HG03571 (cell line): ENCODE data around the gene SLCO3A1.

Experiments
- ATAC-seq: cut with Tn5 transposase; IDR thresholded peaks from one replicate; pipeline ENCODE4 v1.9.1; 2021; ENCODE audit not compliant: unreplicated experiment

The SLCO3A1 gene

GRCh38 chr15:91853511-91853947 is at the start of gene SLCO3A1:
Gene SLCO3A1 (plus strand): TSS chr15:91853708.
- peak; percentile 4 for ATAC-seq

GRCh38 chr15:91807122-91807521 is 46.4 kb upstream of the SLCO3A1 start:
- ATAC-seq, result no peak

DNA sequence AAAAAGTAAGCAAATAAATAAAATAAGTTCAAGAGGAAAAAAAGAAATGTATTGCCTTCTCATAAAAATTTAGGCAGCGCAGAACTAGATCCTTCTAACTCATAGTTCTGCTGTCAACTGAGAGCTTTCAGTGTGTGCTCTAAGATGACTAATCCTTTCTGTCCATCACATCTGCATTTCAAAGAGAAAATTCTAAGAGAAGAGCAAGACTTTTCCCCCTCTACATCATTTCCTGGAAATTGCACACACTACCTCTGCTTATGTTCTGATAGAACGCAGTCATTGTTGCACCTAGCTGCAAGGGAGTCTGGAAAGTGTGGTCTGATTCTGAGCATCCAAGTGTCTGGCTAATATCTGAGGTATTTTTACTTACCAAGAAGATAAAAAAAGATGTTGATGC is 39.6 kb upstream of the SLCO3A1 start:
- no peak for ATAC-seq

GRCh38 chr15:91816942-91817341 is 36.6 kb upstream of the SLCO3A1 start:
- no peak for ATAC-seq

DNA sequence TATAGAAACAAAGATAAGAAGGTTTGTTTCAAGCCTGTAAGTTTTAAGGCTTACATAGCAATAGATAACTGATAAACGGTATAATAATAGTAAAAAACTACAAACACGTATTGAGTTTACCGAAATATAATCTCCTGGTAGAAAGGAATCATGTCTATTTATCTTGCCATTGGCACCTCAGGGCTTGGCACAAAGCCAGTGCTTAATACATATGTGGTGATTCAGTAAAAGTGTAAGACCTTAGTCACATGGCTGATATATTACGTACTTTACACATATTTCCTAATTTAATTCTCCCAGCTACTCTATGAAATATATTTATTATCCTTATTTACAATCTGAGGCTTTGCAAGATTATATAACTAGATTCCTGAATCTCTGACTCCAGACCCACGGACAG is 32.0 kb upstream of the SLCO3A1 start:
- no peak for ATAC-seq

GRCh38 chr15:91824256-91824655 is 29.3 kb upstream of the SLCO3A1 start:
- no peak for ATAC-seq

GRCh38 chr15:91826443-91826842 is 27.1 kb upstream of the SLCO3A1 start:
- no peak for ATAC-seq

GRCh38 chr15:91833056-91833455 is 20.5 kb upstream of the SLCO3A1 start:
- ATAC-seq, result no peak

DNA sequence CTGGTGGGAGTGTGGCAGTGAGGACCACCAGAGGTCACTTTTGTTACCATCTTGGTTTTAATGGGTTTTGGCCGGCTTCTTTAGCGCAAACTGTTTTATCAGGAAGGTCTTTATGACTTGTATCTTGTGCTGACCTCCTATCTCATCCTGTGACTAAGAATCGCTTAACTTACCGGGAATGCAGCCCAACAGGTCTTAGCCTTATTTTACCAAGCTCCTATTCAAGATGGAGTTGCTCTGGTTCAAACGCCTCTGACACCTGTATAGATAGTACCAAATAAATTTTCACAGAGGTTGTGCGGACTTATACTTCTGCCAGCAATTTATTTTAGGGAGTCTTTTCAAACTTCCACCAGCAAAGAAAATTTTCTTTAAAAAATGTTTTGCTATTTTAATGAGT is 13.6 kb upstream of the SLCO3A1 start:
- no peak for ATAC-seq

DNA sequence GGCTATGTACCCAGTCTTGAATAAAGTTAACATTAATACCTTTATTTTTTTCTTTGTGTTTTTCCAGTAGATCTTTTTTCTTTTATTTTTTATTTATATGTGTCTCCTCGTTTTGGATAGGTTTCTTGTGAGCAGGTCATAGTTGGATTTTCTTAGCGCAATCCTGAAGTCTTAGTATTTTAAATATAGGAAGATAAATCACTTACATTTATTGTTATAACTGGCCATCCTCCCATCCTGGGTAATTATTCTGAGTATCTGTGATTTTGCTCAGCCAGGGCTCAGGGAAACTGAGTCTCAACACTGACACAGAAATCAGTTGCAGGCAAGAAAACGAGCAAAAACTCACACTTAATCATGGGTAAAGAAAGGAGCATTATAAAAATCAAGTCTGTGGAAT is 11.6 kb upstream of the SLCO3A1 start:
- ATAC-seq, result no peak

GRCh38 chr15:91844341-91844740 is 9.2 kb upstream of the SLCO3A1 start:
- ATAC-seq, result no peak

GRCh38 chr15:91844928-91845327 is 8.6 kb upstream of the SLCO3A1 start:
- no peak for ATAC-seq

- ATAC-seq, result no peak
Observed at GRCh38 chr15:91845720-91846119, 7.8 kb upstream of the SLCO3A1 start.

DNA sequence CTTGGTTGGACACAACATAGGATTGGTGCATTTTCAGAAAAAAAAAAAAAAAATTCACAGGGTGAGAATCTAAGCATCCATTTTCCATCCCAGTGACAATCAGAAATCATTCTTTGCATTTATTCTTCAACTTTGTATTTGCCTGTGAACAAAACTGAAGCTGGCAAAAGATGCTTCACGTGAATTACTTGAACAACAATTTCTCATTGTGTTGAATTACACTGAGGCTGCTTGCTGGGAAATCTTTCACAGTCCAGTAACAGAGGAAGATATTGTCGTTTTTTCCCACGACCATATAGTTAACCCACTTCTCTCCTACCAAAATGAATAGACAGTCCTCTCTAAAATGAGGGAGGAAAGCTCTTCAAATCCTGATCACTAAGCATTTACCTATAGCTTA is 4.3 kb upstream of the SLCO3A1 start:
- no peak for ATAC-seq

- ATAC-seq, result no peak
Observed at GRCh38 chr15:91849749-91850161, 3.8 kb upstream of the SLCO3A1 start.

GRCh38 chr15:91852741-91853510 is 582 bp upstream of the SLCO3A1 start:
- peak; percentile 38 for ATAC-seq

GRCh38 chr15:91853948-91854638 is 585 bp downstream of the SLCO3A1 start:
- ATAC-seq, result no peak

GRCh38 chr15:91854639-91854990 is 1.1 kb downstream of the SLCO3A1 start:
- no peak for ATAC-seq

DNA sequence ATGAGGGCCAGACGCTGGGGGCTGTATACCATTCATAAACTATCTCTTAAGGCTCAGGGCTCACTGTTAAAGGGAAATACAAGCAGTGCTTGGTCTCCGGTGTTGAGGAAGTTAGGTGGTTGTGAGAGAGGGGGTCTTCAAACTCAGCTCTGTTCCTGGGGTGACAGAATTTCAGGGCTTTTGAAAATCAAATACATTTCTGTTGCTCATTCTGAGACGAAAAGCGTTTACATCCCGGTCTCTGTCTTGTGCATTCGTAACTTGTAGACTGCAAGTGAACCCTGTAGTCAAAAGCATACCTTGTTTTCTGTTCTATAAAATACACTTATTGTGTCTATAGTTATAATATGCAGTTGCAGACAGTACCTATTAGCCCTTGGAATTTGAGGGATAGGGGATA is 1.7 kb downstream of the SLCO3A1 start:
- ATAC-seq, result no peak

DNA sequence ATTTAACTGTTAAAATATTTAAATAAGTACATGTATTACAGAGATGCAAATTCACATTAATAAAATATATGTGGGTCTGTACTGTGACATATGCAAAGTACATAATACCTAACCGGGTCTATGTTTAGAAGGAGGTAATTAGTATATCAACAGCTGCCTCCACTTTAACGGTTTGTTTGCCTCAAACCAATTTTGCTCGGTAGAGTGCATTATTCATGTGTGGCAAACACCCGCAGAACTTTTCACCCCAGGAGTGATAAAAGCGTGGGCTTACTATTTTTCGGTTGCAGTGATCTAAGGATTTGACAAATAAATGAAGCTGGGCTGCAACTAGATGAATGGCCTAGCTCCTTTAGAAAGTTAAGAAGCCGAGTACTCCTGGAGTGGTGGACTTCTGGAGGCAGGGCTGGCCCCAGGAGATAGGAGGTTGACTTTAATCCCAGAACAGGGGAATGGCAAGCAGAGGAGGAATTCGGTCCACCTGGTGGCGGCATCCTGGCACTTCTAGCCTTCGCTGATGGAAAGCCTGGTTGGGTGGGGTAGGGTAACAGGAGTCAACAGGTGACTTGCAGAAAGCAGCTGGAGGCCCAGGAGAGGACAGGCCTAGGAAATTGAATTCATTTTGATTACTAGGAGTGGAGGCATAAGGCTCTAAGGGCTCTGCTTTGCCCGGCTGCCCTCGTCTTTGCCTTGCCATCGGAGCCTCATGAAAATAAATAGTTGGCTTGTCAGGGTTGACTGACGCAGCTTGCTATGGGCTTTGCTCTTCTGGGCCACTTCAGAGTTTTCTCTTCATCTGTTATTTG is 2.4 kb downstream of the SLCO3A1 start:
- peak; percentile 32 for ATAC-seq

DNA sequence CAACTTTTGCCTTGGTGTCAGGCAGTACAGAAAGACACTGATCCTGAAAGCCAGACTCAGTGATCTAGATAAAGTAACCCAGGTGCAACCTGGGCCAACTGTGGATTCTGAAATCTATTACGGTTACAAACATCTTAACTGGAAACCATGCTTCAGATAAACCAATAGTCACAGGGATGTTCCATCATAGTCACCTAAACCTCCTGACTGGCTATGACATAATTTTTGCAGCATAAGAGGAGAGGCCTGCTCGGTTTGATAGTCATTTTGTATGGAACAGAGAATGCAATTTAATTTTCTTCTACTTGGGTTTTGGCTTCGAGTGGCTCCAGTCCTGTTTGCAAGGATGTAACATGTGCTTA is 3.7 kb downstream of the SLCO3A1 start:
- no peak for ATAC-seq

- ATAC-seq, result peak; percentile 55
Observed at GRCh38 chr15:91857772-91858171, 4.3 kb downstream of the SLCO3A1 start.
